ENCODE data around the gene ZNF43. TPM values are rescaled to one million over a fixed set of nuclear protein-coding genes. Genes with fewer than 3 reads are reported as not detected.
"Not testable (repeated sequence)": the region's sequence is repeated elsewhere in the genome, so short reads cannot be mapped to it uniquely, and the experiment has no call there.

Gene ZNF43
- total RNA-seq, 1 donor from 2014 or later, result 108 TPM

- Histone ChIP-seq H3K36me3 (no peaks in the 10 kb centered on the region), H4K20me1 (ENCODE audit: low read depth) (no peaks in the 10 kb centered on the region), H3K27ac (no peak overlapping the region), H3K4me2 (no peak overlapping the region), H3F3A (ENCODE audit: low read depth) (no peaks in the 10 kb centered on the region), H3K4me3 (no peak overlapping the region), H3K9me3 (ENCODE audit: low read depth) (no peaks in the 10 kb centered on the region), H2AFZ (replicated peaks) (no peak overlapping the region), H3K4me1 (no peaks in the 10 kb centered on the region), H3K27me3 (no peaks in the 10 kb centered on the region), H3K79me2 (ENCODE audit: low read depth) (no peaks in the 10 kb centered on the region), H3K9ac (no peak overlapping the region)
- peaks cover 57% of the 10 kb centered on the region for H3K9me3 Mint-ChIP-seq
- H3K27ac Mint-ChIP-seq, result no peak overlapping the region
- no peaks in the 10 kb centered on the region for H3K4me1 Mint-ChIP-seq
- no peak for TF ChIP-seq EZH2phosphoT487 (IDR thresholded peaks at IDR 0.05)
- TF ChIP-seq EZH2 (IDR thresholded peaks at IDR 0.05), result no peak
- no peak for TF ChIP-seq CTCF (IDR thresholded peaks at IDR 0.05)
- no peak overlapping the region for H3K4me3 Mint-ChIP-seq
- H3K36me3 Mint-ChIP-seq, result no peaks in the 10 kb centered on the region
- no peak for DNase-seq (ENCODE audit: low spot score)
- peaks cover 2% of the 10 kb centered on the region for H3K27me3 Mint-ChIP-seq (ENCODE audit: insufficient read depth, low read depth)
These were observed 46.4 kb downstream of the ZNF43 start for GRCh38 chr19:21789466-21790085.

GRCh38 chr19:21786936-21787335 is 49.0 kb downstream of the ZNF43 start:
- no peaks in the 10 kb centered on the region for H3K27me3 ChIP-seq
- H3K4me3 ChIP-seq, result no peak overlapping the region
- H4K20me1 ChIP-seq (ENCODE audit: low read depth), result no peaks in the 10 kb centered on the region
- no peaks in the 10 kb centered on the region for H3K79me2 ChIP-seq (ENCODE audit: low read depth)
- H2AFZ ChIP-seq (replicated peaks), result no peak overlapping the region
- H3K4me1 ChIP-seq, result no peaks in the 10 kb centered on the region
- H3K9me3 Mint-ChIP-seq, result peaks cover 54% of the 10 kb centered on the region
- H3K27ac ChIP-seq, result no peak overlapping the region
- no peaks in the 10 kb centered on the region for H3K4me1 Mint-ChIP-seq
- TF ChIP-seq CTCF (IDR thresholded peaks at IDR 0.05), result no peak
- TF ChIP-seq EZH2phosphoT487 (IDR thresholded peaks at IDR 0.05), result no peak
- TF ChIP-seq EZH2 (IDR thresholded peaks at IDR 0.05), result no peak
- no peaks in the 10 kb centered on the region for H3F3A ChIP-seq (ENCODE audit: low read depth)
- no peaks in the 10 kb centered on the region for H3K36me3 ChIP-seq
- no peak overlapping the region for H3K4me2 ChIP-seq
- no peak overlapping the region for H3K4me3 Mint-ChIP-seq
- H3K9ac ChIP-seq, result no peak overlapping the region
- no peaks in the 10 kb centered on the region for H3K36me3 Mint-ChIP-seq
- H3K9me3 ChIP-seq (ENCODE audit: low read depth), result no peaks in the 10 kb centered on the region
- DNase-seq (ENCODE audit: low spot score), result no peak
- no peak overlapping the region for H3K27ac Mint-ChIP-seq
- H3K27me3 Mint-ChIP-seq (ENCODE audit: insufficient read depth, low read depth), result peaks cover 2% of the 10 kb centered on the region

- H3K9me3 Mint-ChIP-seq, result peaks cover 14% of the 10 kb centered on the region
- H3K4me3 Mint-ChIP-seq; H3K4me2 ChIP-seq; H3K9me3 ChIP-seq (ENCODE audit: low read depth); H3K36me3 Mint-ChIP-seq; H3K27me3 Mint-ChIP-seq (ENCODE audit: insufficient read depth, low read depth); H3K27ac Mint-ChIP-seq; H3K36me3 ChIP-seq; H3F3A ChIP-seq (ENCODE audit: low read depth); H3K4me3 ChIP-seq; H2AFZ ChIP-seq (replicated peaks); H3K4me1 Mint-ChIP-seq; DNase-seq (ENCODE audit: low spot score); H3K4me1 ChIP-seq; H3K9ac ChIP-seq; H3K27ac ChIP-seq; H3K27me3 ChIP-seq; H3K79me2 ChIP-seq (ENCODE audit: low read depth); H4K20me1 ChIP-seq (ENCODE audit: low read depth): not testable (repeated sequence)
These were observed 60.2 kb downstream of the ZNF43 start for GRCh38 chr19:21775792-21776191.

GRCh38 chr19:21767065-21767800 is 68.7 kb downstream of the ZNF43 start, which contains the start of gene ZNF100:
Gene ZNF100 (minus strand): TSS chr19:21767579. CDS start chr19:21767429, 150 bp downstream.
- Histone ChIP-seq H3K9ac (peak within 1 kb of the TSS; percentile 97), H4K20me1 (ENCODE audit: low read depth) (no peaks in the 10 kb centered on the region), H3K79me2 (ENCODE audit: low read depth) (peaks cover 48% of the 10 kb centered on the region), H2AFZ (replicated peaks) (peak within 1 kb of the TSS; percentile 91), H3K4me3 (peak within 1 kb of the TSS; percentile 97), H3K27me3 (no peaks in the 10 kb centered on the region), H3K4me2 (peak within 1 kb of the TSS; percentile 94), H3K9me3 (ENCODE audit: low read depth) (no peaks in the 10 kb centered on the region), H3K36me3 (peaks cover 18% of the 10 kb centered on the region), H3K4me1 (peaks cover 7% of the 10 kb centered on the region), H3F3A (ENCODE audit: low read depth) (peaks cover 5% of the 10 kb centered on the region), H3K27ac (peak within 1 kb of the TSS; percentile 99)
- peak; percentile 96 for DNase-seq (ENCODE audit: low spot score)
- H3K4me3 Mint-ChIP-seq, result peak within 1 kb of the TSS; percentile 99
- TF ChIP-seq CTCF (IDR thresholded peaks at IDR 0.05) (peak; percentile 4), EZH2phosphoT487 (IDR thresholded peaks at IDR 0.05) (no peak), EZH2 (IDR thresholded peaks at IDR 0.05) (no peak)
- H3K4me1 Mint-ChIP-seq, result peaks cover 2% of the 10 kb centered on the region
- peaks cover 38% of the 10 kb centered on the region for H3K36me3 Mint-ChIP-seq
- H3K27me3 Mint-ChIP-seq (ENCODE audit: insufficient read depth, low read depth), result no peaks in the 10 kb centered on the region
- H3K27ac Mint-ChIP-seq, result peak within 1 kb of the TSS; percentile 99
- H3K9me3 Mint-ChIP-seq, result peaks cover 54% of the 10 kb centered on the region

GRCh38 chr19:21766705-21767064 is 69.3 kb downstream of the ZNF43 start:
- Histone ChIP-seq H3K4me3 (peak overlapping the region; percentile 97), H3K79me2 (ENCODE audit: low read depth) (peaks cover 52% of the 10 kb centered on the region), H3K9ac (peak overlapping the region; percentile 97), H3K27ac (peak overlapping the region; percentile 99), H2AFZ (replicated peaks) (peak overlapping the region; percentile 91), H3K4me2 (peak overlapping the region; percentile 94), H3K36me3 (peaks cover 23% of the 10 kb centered on the region)
- not testable (repeated sequence) for H3F3A ChIP-seq (ENCODE audit: low read depth); DNase-seq (ENCODE audit: low spot score); H3K9me3 ChIP-seq (ENCODE audit: low read depth); H3K4me1 Mint-ChIP-seq; H3K4me1 ChIP-seq; H3K27me3 Mint-ChIP-seq (ENCODE audit: insufficient read depth, low read depth); H4K20me1 ChIP-seq (ENCODE audit: low read depth); H3K27me3 ChIP-seq
- H3K36me3 Mint-ChIP-seq, result peaks cover 43% of the 10 kb centered on the region
- H3K9me3 Mint-ChIP-seq, result peaks cover 57% of the 10 kb centered on the region
- H3K4me3 Mint-ChIP-seq, result peak overlapping the region; percentile 99
- H3K27ac Mint-ChIP-seq, result peak overlapping the region; percentile 99

Data from neural progenitor cell (in vitro differentiated cells).